ENCODE data around the gene CSTB. TPM values are rescaled to one million over a fixed set of nuclear protein-coding genes. Genes with fewer than 3 reads are reported as not detected.

Gene CSTB
- total RNA-seq, 1 donor from 2014 or later: 27.7 TPM

DNA sequence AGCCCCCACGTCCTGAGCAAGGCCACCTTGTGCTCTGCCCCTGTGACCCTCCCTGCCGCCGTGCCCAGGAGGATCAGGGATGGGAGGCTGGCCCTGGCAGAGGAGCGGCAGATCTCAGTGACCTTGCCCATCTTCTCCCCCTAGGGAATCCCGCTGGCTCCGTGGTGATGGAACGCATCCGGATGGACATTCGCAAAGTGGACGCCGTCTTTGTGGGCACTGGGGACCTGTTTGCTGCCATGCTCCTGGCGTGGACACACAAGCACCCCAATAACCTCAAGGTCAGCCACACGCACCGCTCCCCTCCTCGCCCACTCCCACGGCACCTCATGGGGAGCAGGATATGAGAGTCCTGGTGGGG lies 22.7 kb downstream of the CSTB start:
- Histone ChIP-seq H3K9me3 (ENCODE audit: insufficient read depth, low read depth, low read length) (no peaks in the 10 kb centered on the region), H3K27me3 (ENCODE audit: insufficient read depth, low read length) (no peaks in the 10 kb centered on the region), H3K27ac (ENCODE audit: low read depth, low read length) (no peak overlapping the region), H3K79me2 (ENCODE audit: insufficient read depth, low read length) (no peaks in the 10 kb centered on the region), H2AFZ (ENCODE audit: low read depth, low read length) (no peak overlapping the region), H3K36me3 (ENCODE audit: insufficient read depth, low read length) (peaks cover 11% of the 10 kb centered on the region), H3K4me3 (ENCODE audit: insufficient read depth, low read depth, low read length) (no peak overlapping the region), H3K4me1 (ENCODE audit: insufficient read depth, low read length) (peaks cover 6% of the 10 kb centered on the region), H3K9ac (ENCODE audit: low read length) (no peak overlapping the region), H4K20me1 (ENCODE audit: insufficient read depth, low read length) (peaks cover 16% of the 10 kb centered on the region), H3K4me2 (ENCODE audit: low read length) (no peak overlapping the region)
- no peak for FAIRE-seq
- H3K27ac Mint-ChIP-seq (ENCODE audit: unreplicated experiment): no peak overlapping the region
- H3K9me3 Mint-ChIP-seq (ENCODE audit: unreplicated experiment): no peaks in the 10 kb centered on the region
- no peaks in the 10 kb centered on the region for H3K27me3 Mint-ChIP-seq (ENCODE audit: low read depth, unreplicated experiment)
- H3K36me3 Mint-ChIP-seq (ENCODE audit: low read depth, unreplicated experiment): peaks cover 25% of the 10 kb centered on the region
- no peak overlapping the region for H3K4me3 Mint-ChIP-seq (ENCODE audit: unreplicated experiment)
- peaks cover 4% of the 10 kb centered on the region for H3K4me1 Mint-ChIP-seq (ENCODE audit: low read depth, unreplicated experiment)
- DNase-seq (ENCODE audit: low read depth): no peak
- no peak for TF ChIP-seq EZH2 (IDR thresholded peaks at IDR 0.05; ENCODE audit: insufficient read depth, low read length)
- TF ChIP-seq, protein P1, sequence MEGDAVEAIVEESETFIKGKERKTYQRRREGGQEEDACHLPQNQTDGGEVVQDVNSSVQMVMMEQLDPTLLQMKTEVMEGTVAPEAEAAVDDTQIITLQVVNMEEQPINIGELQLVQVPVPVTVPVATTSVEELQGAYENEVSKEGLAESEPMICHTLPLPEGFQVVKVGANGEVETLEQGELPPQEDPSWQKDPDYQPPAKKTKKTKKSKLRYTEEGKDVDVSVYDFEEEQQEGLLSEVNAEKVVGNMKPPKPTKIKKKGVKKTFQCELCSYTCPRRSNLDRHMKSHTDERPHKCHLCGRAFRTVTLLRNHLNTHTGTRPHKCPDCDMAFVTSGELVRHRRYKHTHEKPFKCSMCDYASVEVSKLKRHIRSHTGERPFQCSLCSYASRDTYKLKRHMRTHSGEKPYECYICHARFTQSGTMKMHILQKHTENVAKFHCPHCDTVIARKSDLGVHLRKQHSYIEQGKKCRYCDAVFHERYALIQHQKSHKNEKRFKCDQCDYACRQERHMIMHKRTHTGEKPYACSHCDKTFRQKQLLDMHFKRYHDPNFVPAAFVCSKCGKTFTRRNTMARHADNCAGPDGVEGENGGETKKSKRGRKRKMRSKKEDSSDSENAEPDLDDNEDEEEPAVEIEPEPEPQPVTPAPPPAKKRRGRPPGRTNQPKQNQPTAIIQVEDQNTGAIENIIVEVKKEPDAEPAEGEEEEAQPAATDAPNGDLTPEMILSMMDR (IDR thresholded peaks at IDR 0.05; ENCODE audit: insufficient read depth, low read depth, low read length): no peak

DNA sequence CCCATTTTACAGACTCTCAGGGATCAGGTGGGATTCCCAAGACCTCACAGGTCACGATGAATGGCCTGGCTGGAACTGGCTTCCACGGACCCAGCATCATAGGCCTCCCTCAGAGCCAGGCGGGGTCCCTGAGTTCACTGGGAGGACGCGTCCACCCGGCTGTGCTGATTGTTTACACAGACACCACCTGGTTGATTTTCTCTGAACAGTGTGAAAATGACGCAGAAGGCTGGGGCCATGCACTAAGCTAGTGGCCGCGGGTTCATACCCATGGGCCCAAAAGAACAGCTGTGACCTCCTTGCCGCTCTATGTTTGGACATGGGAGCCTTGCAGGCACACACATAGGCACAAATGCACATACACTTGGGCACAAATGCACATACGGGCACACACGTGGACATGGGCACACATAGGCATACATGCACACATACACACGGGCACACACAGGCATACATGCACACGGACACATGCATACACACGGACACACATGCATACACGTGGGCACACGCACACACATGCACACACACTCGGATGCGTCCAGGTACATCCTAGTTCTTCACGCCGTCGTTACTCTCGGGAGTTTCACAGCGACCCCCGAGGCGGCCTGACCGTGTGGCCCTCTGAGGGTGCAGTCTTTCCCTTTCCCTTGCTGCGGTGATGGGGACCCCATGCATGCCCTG lies 23.2 kb downstream of the CSTB start:
- Mint-ChIP-seq H3K4me3 (ENCODE audit: unreplicated experiment) (no peak overlapping the region), H3K4me1 (ENCODE audit: low read depth, unreplicated experiment) (no peaks in the 10 kb centered on the region), H3K36me3 (ENCODE audit: low read depth, unreplicated experiment) (peaks cover 24% of the 10 kb centered on the region), H3K27ac (ENCODE audit: unreplicated experiment) (no peak overlapping the region), H3K9me3 (ENCODE audit: unreplicated experiment) (no peaks in the 10 kb centered on the region), H3K27me3 (ENCODE audit: low read depth, unreplicated experiment) (no peaks in the 10 kb centered on the region)
- Histone ChIP-seq H3K79me2 (ENCODE audit: insufficient read depth, low read length) (no peaks in the 10 kb centered on the region), H3K9me3 (ENCODE audit: insufficient read depth, low read depth, low read length) (no peaks in the 10 kb centered on the region), H3K36me3 (ENCODE audit: insufficient read depth, low read length) (peaks cover 11% of the 10 kb centered on the region), H2AFZ (ENCODE audit: low read depth, low read length) (no peak overlapping the region), H4K20me1 (ENCODE audit: insufficient read depth, low read length) (peaks cover 16% of the 10 kb centered on the region), H3K4me1 (ENCODE audit: insufficient read depth, low read length) (peaks cover 5% of the 10 kb centered on the region), H3K4me2 (ENCODE audit: low read length) (no peak overlapping the region), H3K9ac (ENCODE audit: low read length) (no peak overlapping the region), H3K27ac (ENCODE audit: low read depth, low read length) (no peak overlapping the region), H3K4me3 (ENCODE audit: insufficient read depth, low read depth, low read length) (no peak overlapping the region), H3K27me3 (ENCODE audit: insufficient read depth, low read length) (no peaks in the 10 kb centered on the region)
- FAIRE-seq: no peak
- no peak for TF ChIP-seq EZH2 (IDR thresholded peaks at IDR 0.05; ENCODE audit: insufficient read depth, low read length)
- TF ChIP-seq, protein P1 (IDR thresholded peaks at IDR 0.05; ENCODE audit: insufficient read depth, low read depth, low read length): no peak
- DNase-seq (ENCODE audit: low read depth): no peak

DNA sequence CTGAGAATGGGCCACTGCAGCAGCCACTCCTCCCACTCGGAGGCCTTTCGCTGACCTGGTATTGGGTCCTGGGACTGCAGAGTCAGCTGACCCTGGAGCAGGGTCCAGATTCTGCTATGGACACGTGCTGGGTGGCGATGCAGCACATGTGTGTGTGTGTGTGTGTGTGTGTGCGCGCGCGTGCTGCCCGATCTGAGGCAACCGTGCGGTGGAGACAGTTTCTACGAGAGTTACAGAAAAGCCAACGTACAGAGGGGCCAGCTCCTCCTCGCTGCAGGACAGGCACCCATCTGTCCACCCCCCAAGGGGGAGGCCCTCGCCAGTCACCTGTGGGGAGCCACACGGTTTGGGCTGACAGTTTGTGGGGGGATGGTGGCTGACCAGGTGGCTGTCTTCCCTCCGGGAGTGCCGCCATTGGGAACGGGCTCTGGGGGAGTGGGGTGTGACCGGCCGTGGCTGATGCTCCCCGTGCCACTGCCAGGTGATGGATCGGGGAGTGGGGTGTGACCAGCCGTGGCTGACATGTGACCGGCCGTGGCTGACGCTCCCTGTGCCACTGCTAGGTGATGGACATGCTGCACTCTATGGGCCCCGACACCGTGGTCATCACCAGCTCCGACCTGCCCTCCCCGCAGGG lies 24.0 kb downstream of the CSTB start:
- H3K36me3 ChIP-seq (ENCODE audit: insufficient read depth, low read length): peaks cover 11% of the 10 kb centered on the region
- no peak overlapping the region for H2AFZ ChIP-seq (ENCODE audit: low read depth, low read length)
- no peaks in the 10 kb centered on the region for H3K4me1 ChIP-seq (ENCODE audit: insufficient read depth, low read length)
- H3K79me2 ChIP-seq (ENCODE audit: insufficient read depth, low read length): no peaks in the 10 kb centered on the region
- no peak for TF ChIP-seq EZH2 (IDR thresholded peaks at IDR 0.05; ENCODE audit: insufficient read depth, low read length)
- TF ChIP-seq, protein P1 (IDR thresholded peaks at IDR 0.05; ENCODE audit: insufficient read depth, low read depth, low read length): no peak
- no peak overlapping the region for H3K27ac ChIP-seq (ENCODE audit: low read depth, low read length)
- H3K9me3 ChIP-seq (ENCODE audit: insufficient read depth, low read depth, low read length): no peaks in the 10 kb centered on the region
- H3K9ac ChIP-seq (ENCODE audit: low read length): no peak overlapping the region
- no peak overlapping the region for H3K4me3 ChIP-seq (ENCODE audit: insufficient read depth, low read depth, low read length)
- FAIRE-seq (no peak), DNase-seq (ENCODE audit: low read depth) (no peak)
- Mint-ChIP-seq H3K4me1 (ENCODE audit: low read depth, unreplicated experiment) (no peaks in the 10 kb centered on the region), H3K27me3 (ENCODE audit: low read depth, unreplicated experiment) (no peaks in the 10 kb centered on the region), H3K36me3 (ENCODE audit: low read depth, unreplicated experiment) (peaks cover 30% of the 10 kb centered on the region), H3K9me3 (ENCODE audit: unreplicated experiment) (no peaks in the 10 kb centered on the region), H3K27ac (ENCODE audit: unreplicated experiment) (no peak overlapping the region), H3K4me3 (ENCODE audit: unreplicated experiment) (no peak overlapping the region)
- H3K4me2 ChIP-seq (ENCODE audit: low read length): no peak overlapping the region
- H4K20me1 ChIP-seq (ENCODE audit: insufficient read depth, low read length): peaks cover 16% of the 10 kb centered on the region
- H3K27me3 ChIP-seq (ENCODE audit: insufficient read depth, low read length): no peaks in the 10 kb centered on the region
